HG03439 (cell line): ENCODE measurements around the gene RAB34.
A peak's percentile ranks its signal among the peaks of the same experiment; 100 is the strongest.

Experiments used
- ATAC-seq: cut with Tn5 transposase; IDR thresholded peaks from one replicate; pipeline ENCODE4 v1.9.1; 2021; ENCODE audit warnings: mild to moderate bottlenecking, moderate library complexity; ENCODE audit not compliant: unreplicated experiment

Gene RAB34

DNA sequence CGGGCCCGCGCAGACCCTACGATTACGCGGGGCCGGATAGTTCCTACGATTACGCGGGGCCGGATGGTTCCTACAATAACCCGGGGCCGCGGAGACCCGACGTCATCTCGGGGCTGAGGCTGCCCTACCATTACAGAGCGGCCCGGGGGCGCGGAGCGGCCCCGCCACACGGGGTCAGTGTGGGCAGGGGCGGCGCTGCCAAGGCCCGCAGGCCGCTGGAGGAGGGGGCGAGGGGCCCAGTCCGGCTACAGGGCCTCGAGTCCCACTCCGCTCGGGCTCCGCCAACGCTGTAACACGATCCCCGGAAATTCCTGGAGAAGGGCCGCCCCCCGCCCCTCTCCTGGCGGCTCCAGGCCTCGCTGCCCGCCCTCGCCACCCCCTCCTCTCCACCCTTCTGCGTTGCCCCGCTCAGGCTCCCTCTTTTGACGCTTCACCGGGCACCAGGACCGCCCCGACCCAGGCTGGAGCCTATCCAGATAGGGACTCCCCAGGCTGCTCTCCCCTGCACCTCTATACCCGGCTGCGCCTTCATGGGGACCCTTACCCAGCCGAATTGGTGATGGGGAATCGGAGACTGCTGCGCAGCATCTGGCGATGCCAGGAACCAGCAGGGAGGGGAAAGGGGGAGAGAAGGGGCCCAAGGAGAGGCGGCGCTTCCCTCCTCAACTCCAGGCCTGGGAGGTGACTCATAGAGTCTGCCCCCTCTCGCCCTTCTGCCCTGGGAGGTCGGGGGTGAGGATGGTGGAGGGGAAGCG lies at the start of gene RAB34:
TSS of gene RAB34 (minus strand) at position 291 of the 755 bp plus-strand sequence. CDS start 602 bp downstream, outside the sequence.
- ATAC-seq: no peak

GRCh38 chr17:28765038-28765437 lies 47.4 kb upstream of the RAB34 start:
- no peak for ATAC-seq

DNA sequence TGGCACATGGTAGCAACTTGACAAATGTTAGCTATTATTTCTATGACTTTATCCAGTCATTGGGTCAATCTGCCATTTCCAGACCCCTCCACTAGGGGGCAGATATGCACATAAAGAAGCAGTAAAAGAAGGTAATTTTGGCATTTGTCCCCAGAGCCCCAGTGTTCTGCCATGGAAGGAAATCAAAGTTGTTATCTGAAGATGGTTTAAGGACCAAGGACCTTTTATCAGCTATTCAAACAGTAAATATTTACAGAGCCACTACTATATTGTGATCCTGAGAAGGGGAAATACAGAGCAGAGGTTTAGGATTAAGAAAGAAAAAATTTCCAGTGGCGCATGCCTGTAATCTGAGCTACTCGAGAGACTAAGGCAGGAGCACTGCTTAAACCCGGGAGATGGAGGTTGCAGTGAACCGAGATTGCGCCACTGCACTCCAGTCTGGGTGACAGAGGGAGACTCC lies 46.2 kb upstream of the RAB34 start:
- no peak for ATAC-seq

DNA sequence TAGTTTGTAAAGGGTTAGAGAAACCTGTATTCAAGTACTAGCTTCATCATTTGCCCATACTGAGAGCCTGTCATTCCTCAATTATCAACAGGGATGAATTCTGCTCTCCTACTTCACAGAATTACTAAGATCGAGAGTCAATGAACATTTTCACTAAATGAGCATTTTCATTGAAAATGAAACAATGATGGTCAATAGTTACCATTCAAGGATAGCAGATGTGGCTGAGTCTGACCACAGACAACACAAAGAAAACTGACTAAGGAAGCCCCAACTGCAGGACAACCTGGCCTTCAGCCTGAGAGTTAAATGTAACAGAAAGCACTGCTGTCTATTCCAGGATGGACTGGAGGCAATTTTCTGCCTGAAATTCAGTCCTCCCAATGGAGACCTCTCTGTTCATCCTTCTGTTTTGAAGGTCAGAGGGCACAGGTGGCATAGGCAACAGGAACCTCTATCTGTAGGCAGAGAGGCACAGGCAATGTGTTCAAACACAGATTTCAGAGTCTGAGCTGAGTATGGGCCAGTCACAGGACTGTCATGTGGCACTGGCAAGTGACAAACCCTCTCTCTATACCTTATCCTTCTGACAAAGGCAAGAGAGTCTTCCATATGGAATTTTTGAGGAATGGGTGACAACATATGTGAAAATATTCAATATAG lies 45.6 kb upstream of the RAB34 start:
- ATAC-seq: no peak

DNA sequence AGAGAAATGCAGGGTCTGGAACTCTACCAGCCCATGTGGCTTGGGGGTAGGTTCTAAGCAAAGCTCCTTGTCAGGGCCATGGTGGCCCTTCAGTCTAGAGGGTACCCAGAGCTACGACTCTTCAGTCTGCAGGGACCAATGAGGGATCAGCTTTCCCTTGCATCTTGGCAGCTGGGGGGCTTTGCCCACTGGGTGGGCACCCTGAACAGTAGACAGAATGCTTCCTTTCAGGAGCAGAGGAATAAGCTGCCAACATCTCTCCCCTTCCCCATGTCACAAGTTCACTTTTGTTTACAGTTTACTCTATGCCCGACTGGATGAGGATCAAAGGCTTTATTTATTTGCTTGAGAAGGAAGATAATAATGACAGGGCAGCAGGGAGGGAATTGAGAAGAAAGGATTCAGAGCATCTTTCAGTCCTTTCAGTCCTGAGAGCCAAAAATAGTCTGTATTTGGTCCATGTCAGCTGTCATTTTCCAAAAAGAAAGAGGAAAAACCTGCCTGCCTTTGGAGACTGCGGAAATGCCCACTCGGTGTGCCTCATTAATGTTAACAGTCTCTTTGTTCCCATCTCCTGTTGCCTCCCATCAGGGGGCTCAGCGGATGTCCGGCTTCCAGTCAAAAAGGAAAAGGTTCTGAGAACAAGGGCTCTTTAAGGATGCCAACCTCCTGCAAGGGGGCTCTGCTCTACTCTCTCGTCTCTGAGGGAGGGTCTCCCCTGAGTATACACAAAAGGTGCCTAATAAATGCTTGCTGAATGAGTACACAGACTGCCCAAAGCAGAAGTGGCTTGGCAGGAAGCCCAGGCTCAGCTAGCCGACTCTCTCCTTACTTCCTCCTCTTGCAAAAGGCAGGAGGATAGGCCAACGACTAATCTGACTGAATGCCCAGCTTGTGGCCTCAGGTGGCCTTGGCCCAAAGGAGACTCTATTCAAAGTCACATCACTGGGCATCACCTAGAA lies 43.2 kb upstream of the RAB34 start:
- no peak for ATAC-seq

- ATAC-seq: no peak
Measured at GRCh38 chr17:28759256-28759865, 41.7 kb upstream of the RAB34 start.

DNA sequence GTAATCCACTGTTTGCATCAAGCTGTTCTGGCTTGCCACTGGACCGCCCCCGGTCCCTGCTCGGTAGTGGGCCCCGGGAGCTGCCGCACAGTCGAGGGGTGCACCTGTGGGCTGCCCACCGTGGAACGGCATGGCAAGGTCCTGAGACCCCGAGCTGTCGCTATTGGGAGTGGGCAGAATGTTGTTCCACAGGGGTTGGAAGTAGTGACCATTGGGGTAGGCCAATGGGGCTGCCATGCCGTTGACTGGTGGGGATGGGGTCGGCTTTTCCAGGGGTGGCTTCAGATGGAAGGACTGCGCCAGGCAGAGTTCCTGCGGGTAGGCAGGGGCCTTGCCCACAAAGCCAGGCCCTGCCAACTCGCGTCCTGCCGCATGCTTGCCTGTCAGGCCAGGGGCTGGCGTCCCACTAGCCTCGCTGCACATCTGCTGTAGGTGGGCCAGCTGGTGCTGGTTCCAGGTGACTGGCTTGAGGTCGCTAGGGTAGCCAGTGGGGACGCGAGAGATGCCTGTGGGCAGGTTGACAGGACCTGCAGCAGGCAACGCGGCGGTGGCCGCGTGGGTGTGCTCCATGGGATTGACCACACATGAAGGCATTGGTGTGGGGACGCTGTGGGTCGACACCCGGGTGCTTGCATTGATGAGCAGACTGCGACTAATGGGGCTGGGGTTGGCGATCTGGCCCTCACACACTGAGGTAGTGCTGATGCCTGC lies 40.9 kb upstream of the RAB34 start:
- no peak for ATAC-seq

GRCh38 chr17:28756049-28756804 lies 38.6 kb upstream of the RAB34 start:
- no peak for ATAC-seq

GRCh38 chr17:28755486-28755885 lies 37.8 kb upstream of the RAB34 start:
- no peak for ATAC-seq

GRCh38 chr17:28751600-28752366 lies 34.1 kb upstream of the RAB34 start:
- ATAC-seq: no peak

DNA sequence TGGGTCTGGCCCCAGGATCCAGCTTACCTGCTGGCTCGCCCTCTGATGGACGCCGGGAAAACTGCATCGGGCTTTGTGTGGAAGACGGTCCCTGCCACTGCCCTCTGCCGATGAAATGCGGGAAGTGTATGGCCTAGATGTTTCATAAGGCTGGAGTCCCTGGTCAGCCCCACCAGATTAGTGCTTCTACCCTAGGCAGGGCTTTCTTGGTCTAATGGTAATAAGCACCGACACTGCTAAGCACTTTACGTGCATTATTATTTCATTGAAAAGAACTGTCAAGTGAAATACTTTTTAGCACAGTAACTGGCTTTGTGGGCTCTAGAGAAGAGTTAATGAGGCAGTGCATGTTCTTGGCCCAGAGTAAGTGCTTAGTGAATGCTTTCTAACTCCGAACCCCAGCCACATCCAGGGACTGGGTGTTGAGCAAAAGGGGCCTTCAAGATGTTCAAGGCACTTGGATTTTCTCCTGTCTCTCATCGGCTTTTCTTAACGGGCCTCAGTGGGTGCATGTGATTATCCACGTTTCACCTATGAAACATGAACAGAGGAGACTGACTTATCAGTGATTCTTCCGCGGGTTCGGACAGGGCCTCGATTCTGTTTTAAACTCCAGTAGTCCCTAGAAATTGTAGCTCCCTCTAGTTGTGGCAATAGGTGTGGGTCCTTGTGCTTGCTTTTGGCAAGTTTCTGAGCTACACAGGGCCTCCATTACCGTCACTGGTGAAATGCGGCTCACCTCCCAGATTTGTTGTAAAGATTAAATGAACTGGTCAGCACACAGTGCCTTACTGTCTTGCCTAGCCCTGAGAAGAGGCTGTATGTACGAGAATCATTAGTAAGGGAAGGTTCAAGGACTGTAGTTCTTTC lies 32.7 kb upstream of the RAB34 start:
- ATAC-seq: peak; percentile 68

- ATAC-seq: peak; percentile 2
Measured at GRCh38 chr17:28749516-28750177, 32.0 kb upstream of the RAB34 start.

- no peak for ATAC-seq
Measured at GRCh38 chr17:28748852-28749515, 31.3 kb upstream of the RAB34 start.

- ATAC-seq: no peak
Measured at GRCh38 chr17:28747801-28748750, 30.4 kb upstream of the RAB34 start.

- ATAC-seq: no peak
Measured at GRCh38 chr17:28747051-28747691, 29.5 kb upstream of the RAB34 start.
